Testis (tissue), 2 donors: ENCODE measurements around the gene TSPYL4.

Source experiments
- POLR2A ChIP-seq: fragments of 450-650 bp; IDR thresholded peaks from one replicate; pipeline ENCODE4 v1.6.1; 2017; ENCODE audit warnings: antibody characterized with exemption, mild to moderate bottlenecking, moderate library complexity
- TF ChIP-seq, protein P1 (sequence below), 3 experiments: fragments of 450-650 bp in 2 of 3; fragments of 200-600 bp in 1 of 3; sonication (generic) in 1 of 3; IDR thresholded peaks; one replicate each; pipeline ENCODE4 v1.5.1; 2016 to 2019; ENCODE audit warnings: antibody characterized with exemption in 3 of 3, mild to moderate bottlenecking in 2 of 3, moderate library complexity in 1 of 3

DNA sequence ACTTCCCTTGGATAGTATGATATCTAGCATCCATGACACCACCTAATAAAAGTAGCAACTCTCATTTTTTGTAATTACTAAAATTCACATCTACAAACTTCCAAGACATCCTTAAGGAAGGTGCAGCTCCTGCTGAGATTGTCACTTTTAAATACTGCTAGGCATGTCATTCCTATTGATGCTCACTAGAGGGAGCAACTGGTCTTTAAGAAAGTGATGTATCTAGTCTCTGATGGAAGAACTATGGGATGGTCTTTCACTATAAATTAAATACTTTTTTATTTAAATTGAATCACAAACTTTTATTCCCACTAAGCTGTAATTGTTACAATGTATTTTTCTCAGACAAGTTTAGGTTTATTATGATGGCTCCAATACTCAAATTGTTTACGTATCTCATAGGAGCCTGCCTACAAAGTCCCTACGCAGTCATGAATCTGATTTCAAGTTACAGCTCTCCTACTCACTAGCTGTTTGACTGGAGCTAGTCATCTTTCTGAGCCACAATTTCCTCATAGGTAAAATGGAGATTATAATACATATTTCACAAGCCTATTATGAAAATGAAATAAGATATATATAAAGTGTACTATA lies 33.9 kb upstream of the TSPYL4 start:
- no peak for TF ChIP-seq POLR2A
- TF ChIP-seq, protein P1, sequence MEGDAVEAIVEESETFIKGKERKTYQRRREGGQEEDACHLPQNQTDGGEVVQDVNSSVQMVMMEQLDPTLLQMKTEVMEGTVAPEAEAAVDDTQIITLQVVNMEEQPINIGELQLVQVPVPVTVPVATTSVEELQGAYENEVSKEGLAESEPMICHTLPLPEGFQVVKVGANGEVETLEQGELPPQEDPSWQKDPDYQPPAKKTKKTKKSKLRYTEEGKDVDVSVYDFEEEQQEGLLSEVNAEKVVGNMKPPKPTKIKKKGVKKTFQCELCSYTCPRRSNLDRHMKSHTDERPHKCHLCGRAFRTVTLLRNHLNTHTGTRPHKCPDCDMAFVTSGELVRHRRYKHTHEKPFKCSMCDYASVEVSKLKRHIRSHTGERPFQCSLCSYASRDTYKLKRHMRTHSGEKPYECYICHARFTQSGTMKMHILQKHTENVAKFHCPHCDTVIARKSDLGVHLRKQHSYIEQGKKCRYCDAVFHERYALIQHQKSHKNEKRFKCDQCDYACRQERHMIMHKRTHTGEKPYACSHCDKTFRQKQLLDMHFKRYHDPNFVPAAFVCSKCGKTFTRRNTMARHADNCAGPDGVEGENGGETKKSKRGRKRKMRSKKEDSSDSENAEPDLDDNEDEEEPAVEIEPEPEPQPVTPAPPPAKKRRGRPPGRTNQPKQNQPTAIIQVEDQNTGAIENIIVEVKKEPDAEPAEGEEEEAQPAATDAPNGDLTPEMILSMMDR (IDR thresholded peaks at IDR 0.05): peak; percentile 55 to 87 (median 81)
